ENCODE results near the gene FAM118A.

DNA sequence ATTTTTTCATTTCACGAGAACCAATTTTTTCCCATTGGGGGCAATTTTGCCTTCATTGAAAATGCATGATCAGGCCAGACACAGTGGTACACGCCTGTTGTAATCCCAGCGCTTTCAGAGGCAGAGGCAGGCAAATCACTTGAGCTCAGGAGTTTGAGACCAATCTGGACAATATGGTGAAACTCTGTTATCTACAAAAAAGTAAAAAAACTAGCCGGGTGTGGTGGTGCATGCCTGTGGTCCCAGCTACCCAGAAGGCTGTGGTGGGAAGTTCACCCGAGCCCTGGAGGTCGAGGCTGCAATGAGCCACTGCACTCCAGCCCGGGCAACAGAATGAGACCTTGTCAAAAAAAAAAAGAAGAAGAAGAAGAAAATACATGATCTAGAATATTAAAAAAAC is 44.2 kb upstream of the FAM118A start:
- TF ChIP-seq PHF20 (IDR thresholded peaks at IDR 0.05; ENCODE audit: partially characterized antibody) = no peak
- TF ChIP-seq, protein P1, sequence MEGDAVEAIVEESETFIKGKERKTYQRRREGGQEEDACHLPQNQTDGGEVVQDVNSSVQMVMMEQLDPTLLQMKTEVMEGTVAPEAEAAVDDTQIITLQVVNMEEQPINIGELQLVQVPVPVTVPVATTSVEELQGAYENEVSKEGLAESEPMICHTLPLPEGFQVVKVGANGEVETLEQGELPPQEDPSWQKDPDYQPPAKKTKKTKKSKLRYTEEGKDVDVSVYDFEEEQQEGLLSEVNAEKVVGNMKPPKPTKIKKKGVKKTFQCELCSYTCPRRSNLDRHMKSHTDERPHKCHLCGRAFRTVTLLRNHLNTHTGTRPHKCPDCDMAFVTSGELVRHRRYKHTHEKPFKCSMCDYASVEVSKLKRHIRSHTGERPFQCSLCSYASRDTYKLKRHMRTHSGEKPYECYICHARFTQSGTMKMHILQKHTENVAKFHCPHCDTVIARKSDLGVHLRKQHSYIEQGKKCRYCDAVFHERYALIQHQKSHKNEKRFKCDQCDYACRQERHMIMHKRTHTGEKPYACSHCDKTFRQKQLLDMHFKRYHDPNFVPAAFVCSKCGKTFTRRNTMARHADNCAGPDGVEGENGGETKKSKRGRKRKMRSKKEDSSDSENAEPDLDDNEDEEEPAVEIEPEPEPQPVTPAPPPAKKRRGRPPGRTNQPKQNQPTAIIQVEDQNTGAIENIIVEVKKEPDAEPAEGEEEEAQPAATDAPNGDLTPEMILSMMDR (IDR thresholded peaks at IDR 0.05 in 2 of 3, conservative IDR thresholded peaks at IDR 0.05 in 1 of 3; ENCODE audit: insufficient read depth in 2 of 3, low read depth in 1 of 3, low read length in 3 of 3) = no peak
- no peak for TF ChIP-seq POLR2A (conservative IDR thresholded peaks at IDR 0.05)
- no peak for TF ChIP-seq DPF2 (IDR thresholded peaks at IDR 0.05)
- TF ChIP-seq ZNF79 (CRISPR knock-in tag; IDR thresholded peaks at IDR 0.05; ENCODE audit: low read depth) = no peak
- no peak for TF ChIP-seq TOE1 (IDR thresholded peaks at IDR 0.05; ENCODE audit: borderline replicate concordance)
- TF ChIP-seq TOE1 (CRISPR knock-in tag; IDR thresholded peaks at IDR 0.05; ENCODE audit: borderline replicate concordance, low read depth) = no peak
- TF ChIP-seq, protein P2, sequence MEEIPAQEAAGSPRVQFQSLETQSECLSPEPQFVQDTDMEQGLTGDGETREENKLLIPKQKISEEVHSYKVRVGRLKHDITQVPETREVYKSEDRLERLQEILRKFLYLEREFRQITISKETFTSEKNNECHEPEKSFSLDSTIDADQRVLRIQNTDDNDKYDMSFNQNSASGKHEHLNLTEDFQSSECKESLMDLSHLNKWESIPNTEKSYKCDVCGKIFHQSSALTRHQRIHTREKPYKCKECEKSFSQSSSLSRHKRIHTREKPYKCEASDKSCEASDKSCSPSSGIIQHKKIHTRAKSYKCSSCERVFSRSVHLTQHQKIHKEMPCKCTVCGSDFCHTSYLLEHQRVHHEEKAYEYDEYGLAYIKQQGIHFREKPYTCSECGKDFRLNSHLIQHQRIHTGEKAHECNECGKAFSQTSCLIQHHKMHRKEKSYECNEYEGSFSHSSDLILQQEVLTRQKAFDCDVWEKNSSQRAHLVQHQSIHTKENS (CRISPR knock-in tag; IDR thresholded peaks at IDR 0.05) = no peak
- TF ChIP-seq SRSF9 (IDR thresholded peaks at IDR 0.05; ENCODE audit: borderline replicate concordance, low read depth, low read length) = no peak
- no peak for TF ChIP-seq BRD9 (IDR thresholded peaks at IDR 0.05; ENCODE audit: low read depth, partially characterized antibody)
- TF ChIP-seq YY1 (IDR thresholded peaks at IDR 0.05; ENCODE audit: borderline replicate concordance in 1 of 3, control insufficient read depth in 1 of 3, extremely low read depth in 1 of 3, insufficient read depth in 3 of 3, insufficient read length in 1 of 3, insufficient replicate concordance in 2 of 3, low read depth in 1 of 3, low read length in 2 of 3) = no peak
- no peak for TF ChIP-seq RUNX1 (IDR thresholded peaks at IDR 0.05; ENCODE audit: low read depth)

All from K562 (cell line).